ENCODE data around the gene THRB.

Gene THRB

DNA sequence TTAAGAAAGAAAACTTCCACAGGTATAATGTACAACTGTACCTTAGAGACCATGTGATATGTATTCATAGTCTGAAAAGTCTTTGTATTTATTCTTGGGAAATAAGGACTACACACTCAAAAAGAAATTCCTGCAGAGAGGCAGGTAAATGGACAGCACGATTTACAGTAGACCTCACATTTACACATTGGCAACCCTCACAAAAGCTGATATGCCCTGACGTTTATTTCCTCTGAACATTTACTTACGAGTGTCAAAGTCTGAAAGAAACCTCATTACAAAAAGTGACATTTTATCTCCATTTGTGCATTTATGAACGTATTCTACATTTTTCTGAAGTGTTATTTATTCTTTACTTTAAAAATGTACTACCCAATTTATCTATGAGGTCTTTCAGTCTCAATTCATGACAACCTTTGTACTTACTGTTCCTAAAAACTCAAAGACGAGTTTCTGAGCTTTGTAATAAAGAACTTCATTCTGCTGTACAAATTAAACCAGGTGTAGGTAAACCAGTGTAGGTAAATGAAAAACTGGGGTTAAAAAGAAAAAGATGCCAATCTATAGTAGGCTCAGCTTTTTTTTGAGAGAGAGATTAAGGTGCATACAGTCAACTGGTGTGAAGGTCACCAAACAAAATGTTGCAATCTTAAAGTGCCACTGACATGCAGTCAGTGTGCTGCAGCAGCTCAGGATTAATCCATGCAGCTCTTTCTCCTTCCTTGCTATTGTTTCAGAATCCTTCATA lies 44.3 kb downstream of the THRB start:
- no peak overlapping the region for H3K9ac ChIP-seq (ENCODE audit: low read depth, low read length, poor library complexity)
- no peak for DNase-seq (ENCODE audit: low spot score)
- H3K27me3 ChIP-seq (ENCODE audit: control insufficient read depth in 3 of 3, insufficient read depth in 3 of 3, low read depth in 1 of 3, low read length in 3 of 3), result no peaks in the 10 kb centered on the region
- no peak overlapping the region for H2AK5ac ChIP-seq (ENCODE audit: low read depth, low read length)
- no peak overlapping the region for H4K8ac ChIP-seq (ENCODE audit: low read depth, low read length)
- H3K4me1 ChIP-seq (ENCODE audit: control insufficient read depth in 2 of 2, insufficient read depth in 1 of 2, low read depth in 1 of 2, low read length in 2 of 2), result no peaks in the 10 kb centered on the region
- no peak overlapping the region for H3K4ac ChIP-seq (ENCODE audit: low read length)
- no peaks in the 10 kb centered on the region for H3K36me3 ChIP-seq (replicated peaks in 1 of 2; ENCODE audit: control insufficient read depth in 2 of 2, insufficient read depth in 2 of 2, low read length in 2 of 2)
- WGBS, 2 donors (ENCODE audit: extremely low coverage in 2 of 2, insufficient read length in 2 of 2, insufficient replicate concordance in 1 of 2), result no CpG with 5 or more reads among the region's 5 CpGs
- H3K27ac ChIP-seq (replicated peaks; ENCODE audit: low read length), result no peak overlapping the region
- H3K14ac ChIP-seq (ENCODE audit: low read length), result no peak overlapping the region
- H3K79me1 ChIP-seq (ENCODE audit: low read depth, low read length), result no peaks in the 10 kb centered on the region
- H4K91ac ChIP-seq (ENCODE audit: low read depth, low read length, poor library complexity), result no peak overlapping the region
- H3K9me3 ChIP-seq (replicated peaks in 1 of 2; ENCODE audit: control insufficient read depth in 2 of 2, insufficient read depth in 1 of 2, low read depth in 1 of 2, low read length in 2 of 2), result no peaks in the 10 kb centered on the region
- H2BK5ac ChIP-seq (ENCODE audit: low read length), result no peak overlapping the region
- H2BK120ac ChIP-seq (ENCODE audit: low read depth, low read length), result no peak overlapping the region
- no peak overlapping the region for H2AFZ ChIP-seq (ENCODE audit: low read length)
- H3K4me2 ChIP-seq (ENCODE audit: insufficient read depth, low read length, poor library complexity, severe bottlenecking), result no peak overlapping the region
- H3K18ac ChIP-seq (ENCODE audit: low read length), result no peak overlapping the region
- H2BK15ac ChIP-seq (ENCODE audit: low read length), result no peak overlapping the region
- no peak overlapping the region for H2BK12ac ChIP-seq (ENCODE audit: low read length)
- H3K4me3 ChIP-seq (ENCODE audit: low read length in 2 of 2), result no peak overlapping the region
- no peak overlapping the region for H3K23ac ChIP-seq (ENCODE audit: low read depth, low read length, poor library complexity)

DNA sequence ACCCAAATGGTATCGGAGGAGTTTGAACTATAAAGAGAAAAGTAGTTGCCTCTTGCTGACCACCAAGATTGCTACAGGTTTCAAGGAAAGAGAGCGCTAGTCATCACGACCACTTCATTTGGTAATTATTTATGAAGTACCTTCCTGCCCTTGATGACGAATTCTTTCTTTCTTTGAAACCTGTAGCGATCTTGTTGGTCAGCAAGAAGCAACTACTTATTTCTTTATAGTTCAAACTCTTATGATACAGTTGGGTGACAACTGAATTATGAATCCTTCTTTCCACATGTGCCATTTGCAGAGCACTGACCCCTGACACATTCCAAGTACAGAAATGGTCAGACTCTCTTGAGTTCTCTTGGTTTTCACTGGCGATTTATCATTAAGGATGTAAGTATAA lies 46.8 kb downstream of the THRB start:
- Histone ChIP-seq H3K18ac (ENCODE audit: low read length) (no peak overlapping the region), H2BK120ac (ENCODE audit: low read depth, low read length) (no peak overlapping the region), H3K27me3 (ENCODE audit: control insufficient read depth in 3 of 3, insufficient read depth in 3 of 3, low read depth in 1 of 3, low read length in 3 of 3) (no peaks in the 10 kb centered on the region), H3K9me3 (replicated peaks in 1 of 2; ENCODE audit: control insufficient read depth in 2 of 2, insufficient read depth in 1 of 2, low read depth in 1 of 2, low read length in 2 of 2) (no peaks in the 10 kb centered on the region), H2AFZ (ENCODE audit: low read length) (no peak overlapping the region), H3K4me1 (ENCODE audit: control insufficient read depth in 2 of 2, insufficient read depth in 1 of 2, low read depth in 1 of 2, low read length in 2 of 2) (no peaks in the 10 kb centered on the region), H3K4ac (ENCODE audit: low read length) (no peak overlapping the region), H2BK5ac (ENCODE audit: low read length) (no peak overlapping the region), H4K8ac (ENCODE audit: low read depth, low read length) (no peak overlapping the region), H4K91ac (ENCODE audit: low read depth, low read length, poor library complexity) (no peak overlapping the region), H2BK15ac (ENCODE audit: low read length) (no peak overlapping the region), H3K27ac (replicated peaks; ENCODE audit: low read length) (no peak overlapping the region), H3K14ac (ENCODE audit: low read length) (no peak overlapping the region), H3K4me3 (ENCODE audit: low read length in 2 of 2) (no peak overlapping the region), H3K4me2 (ENCODE audit: insufficient read depth, low read length, poor library complexity, severe bottlenecking) (no peak overlapping the region), H3K36me3 (replicated peaks in 1 of 2; ENCODE audit: control insufficient read depth in 2 of 2, insufficient read depth in 2 of 2, low read length in 2 of 2) (no peaks in the 10 kb centered on the region), H2BK12ac (ENCODE audit: low read length) (no peak overlapping the region), H3K23ac (ENCODE audit: low read depth, low read length, poor library complexity) (no peak overlapping the region), H3K79me1 (ENCODE audit: low read depth, low read length) (no peaks in the 10 kb centered on the region), H2AK5ac (ENCODE audit: low read depth, low read length) (no peak overlapping the region), H3K9ac (ENCODE audit: low read depth, low read length, poor library complexity) (no peak overlapping the region)
- no peak for DNase-seq (ENCODE audit: low spot score)
- WGBS, 2 donors (ENCODE audit: extremely low coverage in 2 of 2, insufficient read length in 2 of 2, insufficient replicate concordance in 1 of 2), result no CpG with 5 or more reads among the region's 6 CpGs

DNA sequence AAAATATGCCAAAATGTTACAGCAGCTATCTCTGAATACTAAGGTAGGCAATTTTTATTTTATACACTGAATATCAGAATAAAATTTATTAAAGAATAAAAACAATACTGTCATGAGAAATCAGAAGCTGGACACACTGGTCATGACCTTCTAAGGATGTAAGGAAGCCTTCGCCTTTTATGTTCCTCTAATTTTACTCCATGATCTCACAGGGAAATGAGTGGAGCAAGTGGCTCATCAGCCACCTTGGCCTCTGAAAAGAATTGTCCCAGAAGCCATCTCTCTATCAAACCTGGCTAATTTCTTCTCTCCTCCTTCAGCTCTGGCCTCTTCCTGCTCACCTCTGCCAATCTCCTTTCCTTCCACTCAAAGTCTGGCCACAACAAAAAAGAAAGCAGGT lies 48.6 kb downstream of the THRB start:
- no peaks in the 10 kb centered on the region for H3K36me3 ChIP-seq (replicated peaks in 1 of 2; ENCODE audit: control insufficient read depth in 2 of 2, insufficient read depth in 2 of 2, low read length in 2 of 2)
- no peak overlapping the region for H2AFZ ChIP-seq (ENCODE audit: low read length)
- H3K14ac ChIP-seq (ENCODE audit: low read length), result no peak overlapping the region
- DNase-seq (ENCODE audit: low spot score), result no peak
- H3K79me1 ChIP-seq (ENCODE audit: low read depth, low read length), result no peaks in the 10 kb centered on the region
- H3K23ac ChIP-seq (ENCODE audit: low read depth, low read length, poor library complexity), result no peak overlapping the region
- no peaks in the 10 kb centered on the region for H3K9me3 ChIP-seq (replicated peaks in 1 of 2; ENCODE audit: control insufficient read depth in 2 of 2, insufficient read depth in 1 of 2, low read depth in 1 of 2, low read length in 2 of 2)
- no peak overlapping the region for H2BK12ac ChIP-seq (ENCODE audit: low read length)
- H4K91ac ChIP-seq (ENCODE audit: low read depth, low read length, poor library complexity), result no peak overlapping the region
- no peak overlapping the region for H2BK120ac ChIP-seq (ENCODE audit: low read depth, low read length)
- H3K4me1 ChIP-seq (ENCODE audit: control insufficient read depth in 2 of 2, insufficient read depth in 1 of 2, low read depth in 1 of 2, low read length in 2 of 2), result no peaks in the 10 kb centered on the region
- no CpG with 5 or more reads among the region's 1 CpG for WGBS, 2 donors (ENCODE audit: extremely low coverage in 2 of 2, insufficient read length in 2 of 2, insufficient replicate concordance in 1 of 2)
- H3K18ac ChIP-seq (ENCODE audit: low read length), result no peak overlapping the region
- H2AK5ac ChIP-seq (ENCODE audit: low read depth, low read length), result no peak overlapping the region
- no peak overlapping the region for H3K4ac ChIP-seq (ENCODE audit: low read length)
- H2BK5ac ChIP-seq (ENCODE audit: low read length), result no peak overlapping the region
- H3K27me3 ChIP-seq (ENCODE audit: control insufficient read depth in 3 of 3, insufficient read depth in 3 of 3, low read depth in 1 of 3, low read length in 3 of 3), result no peaks in the 10 kb centered on the region
- no peak overlapping the region for H3K4me3 ChIP-seq (ENCODE audit: low read length in 2 of 2)
- H3K4me2 ChIP-seq (ENCODE audit: insufficient read depth, low read length, poor library complexity, severe bottlenecking), result no peak overlapping the region
- no peak overlapping the region for H2BK15ac ChIP-seq (ENCODE audit: low read length)
- no peak overlapping the region for H3K9ac ChIP-seq (ENCODE audit: low read depth, low read length, poor library complexity)
- no peak overlapping the region for H4K8ac ChIP-seq (ENCODE audit: low read depth, low read length)
- no peak overlapping the region for H3K27ac ChIP-seq (replicated peaks; ENCODE audit: low read length)

DNA sequence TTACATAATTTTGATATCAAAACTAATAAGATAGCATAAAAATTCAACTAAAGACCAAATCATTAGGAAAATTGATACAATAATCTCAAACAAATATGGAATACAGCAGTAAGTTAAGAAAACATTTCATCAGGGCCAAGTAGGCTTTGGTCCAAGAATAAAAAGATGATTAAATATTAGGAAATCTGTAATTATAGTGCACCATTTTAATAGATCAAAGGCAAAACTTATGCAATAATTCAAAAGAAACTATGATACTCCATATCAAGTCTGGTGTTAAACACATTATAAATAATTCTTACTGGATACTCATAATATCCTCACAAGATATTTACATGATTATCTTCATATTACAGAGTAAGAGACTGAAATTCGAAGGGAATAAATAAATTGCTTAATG lies 51.2 kb downstream of the THRB start:
- Histone ChIP-seq H2BK12ac (ENCODE audit: low read length) (no peak overlapping the region), H3K23ac (ENCODE audit: low read depth, low read length, poor library complexity) (no peak overlapping the region), H2BK5ac (ENCODE audit: low read length) (no peak overlapping the region), H3K79me1 (ENCODE audit: low read depth, low read length) (no peaks in the 10 kb centered on the region), H3K4me1 (ENCODE audit: control insufficient read depth in 2 of 2, insufficient read depth in 1 of 2, low read depth in 1 of 2, low read length in 2 of 2) (no peaks in the 10 kb centered on the region), H4K91ac (ENCODE audit: low read depth, low read length, poor library complexity) (no peak overlapping the region), H3K18ac (ENCODE audit: low read length) (no peak overlapping the region), H3K4ac (ENCODE audit: low read length) (no peak overlapping the region), H2BK15ac (ENCODE audit: low read length) (no peak overlapping the region), H3K27me3 (ENCODE audit: control insufficient read depth in 3 of 3, insufficient read depth in 3 of 3, low read depth in 1 of 3, low read length in 3 of 3) (no peaks in the 10 kb centered on the region), H3K27ac (replicated peaks; ENCODE audit: low read length) (no peak overlapping the region), H2AFZ (ENCODE audit: low read length) (no peak overlapping the region), H3K4me3 (ENCODE audit: low read length in 2 of 2) (no peak overlapping the region), H3K14ac (ENCODE audit: low read length) (no peak overlapping the region), H2BK120ac (ENCODE audit: low read depth, low read length) (no peak overlapping the region), H3K9me3 (replicated peaks in 1 of 2; ENCODE audit: control insufficient read depth in 2 of 2, insufficient read depth in 1 of 2, low read depth in 1 of 2, low read length in 2 of 2) (no peaks in the 10 kb centered on the region), H2AK5ac (ENCODE audit: low read depth, low read length) (no peak overlapping the region), H3K9ac (ENCODE audit: low read depth, low read length, poor library complexity) (no peak overlapping the region), H3K36me3 (replicated peaks in 1 of 2; ENCODE audit: control insufficient read depth in 2 of 2, insufficient read depth in 2 of 2, low read length in 2 of 2) (no peaks in the 10 kb centered on the region), H3K4me2 (ENCODE audit: insufficient read depth, low read length, poor library complexity, severe bottlenecking) (no peak overlapping the region), H4K8ac (ENCODE audit: low read depth, low read length) (no peak overlapping the region)
- no peak for DNase-seq (ENCODE audit: low spot score)
- no CpG with 5 or more reads among the region's 1 CpG for WGBS, 2 donors (ENCODE audit: extremely low coverage in 2 of 2, insufficient read length in 2 of 2, insufficient replicate concordance in 1 of 2)
